HG02763 (cell line): ENCODE data around the gene ACSL1.

Source experiments
- ATAC-seq: cut with Tn5 transposase; IDR thresholded peaks from one replicate; pipeline ENCODE4 v1.9.1; 2021; ENCODE audit warnings: mild to moderate bottlenecking, moderate library complexity; ENCODE audit not compliant: unreplicated experiment

Gene ACSL1, protein sequence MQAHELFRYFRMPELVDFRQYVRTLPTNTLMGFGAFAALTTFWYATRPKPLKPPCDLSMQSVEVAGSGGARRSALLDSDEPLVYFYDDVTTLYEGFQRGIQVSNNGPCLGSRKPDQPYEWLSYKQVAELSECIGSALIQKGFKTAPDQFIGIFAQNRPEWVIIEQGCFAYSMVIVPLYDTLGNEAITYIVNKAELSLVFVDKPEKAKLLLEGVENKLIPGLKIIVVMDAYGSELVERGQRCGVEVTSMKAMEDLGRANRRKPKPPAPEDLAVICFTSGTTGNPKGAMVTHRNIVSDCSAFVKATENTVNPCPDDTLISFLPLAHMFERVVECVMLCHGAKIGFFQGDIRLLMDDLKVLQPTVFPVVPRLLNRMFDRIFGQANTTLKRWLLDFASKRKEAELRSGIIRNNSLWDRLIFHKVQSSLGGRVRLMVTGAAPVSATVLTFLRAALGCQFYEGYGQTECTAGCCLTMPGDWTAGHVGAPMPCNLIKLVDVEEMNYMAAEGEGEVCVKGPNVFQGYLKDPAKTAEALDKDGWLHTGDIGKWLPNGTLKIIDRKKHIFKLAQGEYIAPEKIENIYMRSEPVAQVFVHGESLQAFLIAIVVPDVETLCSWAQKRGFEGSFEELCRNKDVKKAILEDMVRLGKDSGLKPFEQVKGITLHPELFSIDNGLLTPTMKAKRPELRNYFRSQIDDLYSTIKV

DNA sequence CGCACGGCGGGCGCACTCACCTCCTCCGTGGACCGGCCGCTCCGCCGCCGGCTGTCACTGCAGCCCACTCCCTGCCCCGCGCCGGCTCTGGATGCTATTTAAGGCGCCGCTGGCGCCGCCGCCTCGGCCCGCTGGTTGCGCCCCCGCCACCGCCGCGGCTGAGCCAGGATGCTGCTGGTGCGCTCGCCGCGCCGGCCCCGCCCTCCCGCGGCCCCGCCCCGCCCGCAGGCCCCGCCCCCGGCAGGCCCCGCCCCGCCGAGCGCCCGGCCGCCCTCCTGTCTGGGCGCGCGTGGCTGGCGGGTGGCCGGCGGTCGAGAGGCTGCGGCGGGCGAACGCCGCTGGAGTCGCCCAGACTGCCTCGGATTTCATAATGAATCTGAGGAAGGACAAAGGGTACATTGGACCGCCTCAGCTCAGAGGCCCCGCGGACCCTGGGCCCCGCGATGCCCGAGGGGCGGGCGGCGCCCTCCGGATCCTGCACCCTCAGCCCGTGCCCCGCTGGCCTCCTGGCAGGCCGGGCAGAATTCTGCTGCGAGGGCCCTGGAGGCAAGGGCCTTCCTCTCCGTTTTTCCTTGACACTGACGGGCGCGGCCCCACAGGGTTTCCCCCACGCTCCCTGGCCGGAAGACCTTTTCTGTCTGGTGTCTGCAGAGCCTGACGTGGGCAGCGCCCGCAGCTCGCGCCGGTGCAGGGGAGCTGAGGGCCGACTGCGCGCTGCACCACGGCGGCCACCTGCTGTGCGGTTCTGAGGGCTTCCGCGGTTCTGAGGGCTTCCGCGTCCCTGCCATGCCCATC is at the start of gene ACSL1:
Gene ACSL1, minus strand, starts transcription at position 73 of the 795 bp plus-strand sequence. CDS start 22,454 bp downstream, outside the sequence.
- peak; percentile 67 for ATAC-seq

DNA sequence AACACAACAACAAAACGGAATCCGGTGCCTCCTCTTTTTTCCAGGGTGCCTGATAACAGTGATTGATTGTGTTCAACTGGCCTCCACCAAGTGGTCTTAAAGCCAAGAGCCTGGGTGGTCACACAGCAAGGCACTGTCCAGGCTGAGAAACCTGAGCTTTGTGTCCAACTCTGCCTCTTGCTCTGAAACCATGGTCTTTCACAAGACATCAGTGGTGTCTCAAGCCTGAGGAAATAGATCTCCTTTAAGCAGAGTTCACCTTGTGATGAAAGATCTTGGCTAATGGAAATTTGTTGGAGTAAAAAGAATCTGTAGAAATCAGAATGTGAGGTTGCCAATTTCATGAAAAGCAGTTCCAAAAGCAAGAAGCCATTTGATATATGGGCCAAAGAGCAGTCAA is 47.3 kb upstream of the ACSL1 start:
- no peak for ATAC-seq

DNA sequence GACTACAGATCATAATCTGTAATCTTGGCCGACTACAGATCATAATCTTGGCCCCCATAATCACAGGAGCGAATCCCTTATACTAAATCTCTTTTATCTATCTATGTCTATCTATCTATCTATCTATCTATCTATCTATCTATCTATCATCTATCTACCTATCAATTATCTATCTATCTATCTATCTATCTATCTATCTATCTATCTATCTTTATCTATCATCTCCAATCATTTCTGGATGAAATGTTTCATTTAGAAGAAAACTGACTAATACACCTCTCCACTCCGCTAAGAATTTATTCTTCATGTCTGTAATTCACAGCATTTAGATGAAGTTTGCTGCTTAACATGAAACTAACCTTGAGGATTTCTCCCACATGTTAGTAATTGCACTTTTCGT is 45.0 kb upstream of the ACSL1 start:
- ATAC-seq, result no peak

DNA sequence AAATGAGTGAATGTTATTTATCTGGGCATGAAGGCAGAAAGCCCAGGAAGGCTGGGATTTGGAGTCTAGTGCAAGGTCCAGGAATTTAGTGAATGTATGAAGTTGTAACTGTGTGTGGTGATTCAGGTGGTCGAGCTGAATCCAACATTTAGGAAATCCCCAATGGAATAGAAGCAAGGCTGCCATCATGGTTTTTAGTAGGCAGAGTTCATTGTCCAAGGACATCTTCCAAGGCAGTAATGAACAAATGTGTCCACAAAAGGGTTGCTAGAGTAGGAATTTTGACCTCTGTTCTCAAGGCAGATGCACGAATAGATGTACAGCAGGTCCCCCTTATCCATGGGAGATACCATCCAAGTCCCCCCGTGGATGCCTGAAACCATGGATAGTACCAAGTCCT is 42.9 kb upstream of the ACSL1 start:
- no peak for ATAC-seq

DNA sequence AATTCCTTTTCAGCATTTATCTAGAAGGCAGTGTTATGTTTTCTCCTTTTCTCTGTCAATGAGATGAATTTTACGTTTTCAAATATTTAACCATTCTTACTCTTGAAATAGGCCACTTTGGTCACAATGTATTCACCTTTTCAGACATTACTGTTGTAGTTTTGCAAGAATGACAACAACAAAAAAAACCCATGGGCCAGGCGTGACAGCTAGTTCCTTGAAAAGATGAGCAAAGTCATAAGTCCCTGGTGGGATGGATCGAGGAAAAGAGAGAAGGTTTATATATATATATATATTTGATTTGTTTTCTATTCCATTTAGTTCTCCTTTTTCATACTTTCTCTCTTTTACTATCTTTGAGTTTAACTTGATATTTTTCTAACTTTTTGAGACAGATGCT is 38.1 kb upstream of the ACSL1 start:
- ATAC-seq, result no peak

DNA sequence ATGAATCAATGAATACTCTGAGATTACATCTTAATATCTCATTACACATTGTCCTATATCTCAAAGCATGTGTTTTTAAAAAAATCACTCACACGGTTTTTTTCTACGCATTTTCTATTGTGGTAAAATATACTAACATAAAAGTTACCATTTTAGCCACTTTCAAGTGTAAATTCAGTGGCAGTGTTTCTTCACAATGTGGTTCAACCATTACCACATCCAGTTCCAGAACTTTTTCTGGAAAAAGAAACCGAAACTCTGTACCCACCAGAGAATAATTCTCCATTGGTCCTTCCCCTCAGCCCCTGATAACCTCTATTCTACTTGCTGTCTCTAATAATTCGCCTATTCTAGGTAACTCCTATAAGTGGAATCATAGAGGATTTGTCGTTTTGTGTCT is 35.3 kb upstream of the ACSL1 start:
- ATAC-seq, result no peak

DNA sequence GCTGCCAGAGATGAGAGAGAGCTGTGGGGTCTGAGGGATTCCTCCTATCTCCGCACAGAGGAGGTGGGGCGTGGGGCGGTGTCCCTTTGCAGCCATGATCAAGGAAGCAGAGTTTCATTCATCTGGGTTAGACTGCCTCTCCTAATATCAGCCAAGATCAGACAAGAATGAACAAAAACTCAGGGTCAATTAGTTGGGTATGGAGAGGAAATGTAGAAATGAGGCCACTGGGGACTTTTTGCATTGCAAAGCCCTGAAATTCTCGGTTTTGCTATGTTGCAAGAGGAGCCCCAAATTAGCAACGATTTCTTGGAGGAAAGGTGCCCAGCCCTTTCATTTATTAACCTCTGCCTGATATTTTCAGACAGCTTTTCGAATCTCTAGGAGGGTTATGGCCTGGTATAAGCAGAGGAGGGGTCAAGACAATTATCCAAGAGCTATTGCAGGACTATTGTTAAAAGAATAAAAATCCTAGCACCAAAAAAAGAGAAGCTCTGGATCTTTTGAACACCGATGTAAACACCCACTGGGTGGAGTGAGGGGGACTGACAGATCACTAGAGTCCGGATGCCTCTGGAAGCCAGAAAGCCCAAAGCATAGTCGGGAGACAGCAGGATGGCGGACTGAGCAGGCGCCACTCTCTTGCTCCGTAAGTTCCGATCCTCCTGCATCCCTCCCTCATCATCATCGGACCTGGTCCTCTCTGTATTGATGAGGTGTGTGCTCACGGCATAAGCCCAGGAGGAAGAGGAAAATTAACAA is 34.4 kb upstream of the ACSL1 start:
- peak; percentile 66 for ATAC-seq

DNA sequence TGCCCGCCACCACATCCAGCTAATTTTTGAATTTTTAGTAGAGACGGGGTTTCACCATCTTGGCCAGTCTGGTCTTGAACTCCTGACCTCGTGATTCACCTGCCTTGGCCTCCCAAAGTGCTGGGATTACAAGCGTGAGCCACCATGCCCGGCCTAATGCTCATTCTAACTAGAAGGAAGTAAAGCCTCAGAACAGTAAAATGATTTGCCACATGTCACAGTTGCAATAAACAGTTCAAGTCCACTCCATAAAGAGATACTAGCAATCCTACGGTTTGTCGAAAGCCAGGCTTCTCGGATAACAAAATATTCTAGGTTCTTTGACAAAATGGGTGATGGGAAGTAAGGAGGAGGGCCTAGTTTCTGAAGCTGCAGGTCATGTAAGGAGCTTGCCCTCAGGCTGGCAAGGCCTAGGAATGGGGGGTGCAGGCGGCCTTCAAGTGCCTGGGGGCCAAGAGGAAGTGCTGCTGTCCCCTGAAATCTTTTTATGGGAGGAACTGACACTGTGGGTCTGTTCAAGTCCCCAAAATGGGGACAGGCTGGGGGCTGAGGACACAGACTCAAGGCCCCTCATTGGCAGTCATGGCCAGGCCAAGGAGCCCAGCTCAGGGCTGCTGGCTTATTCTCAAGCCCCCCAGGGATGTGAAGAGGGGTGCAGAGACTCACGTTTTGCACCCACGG is 31.8 kb upstream of the ACSL1 start:
- ATAC-seq, result no peak

DNA sequence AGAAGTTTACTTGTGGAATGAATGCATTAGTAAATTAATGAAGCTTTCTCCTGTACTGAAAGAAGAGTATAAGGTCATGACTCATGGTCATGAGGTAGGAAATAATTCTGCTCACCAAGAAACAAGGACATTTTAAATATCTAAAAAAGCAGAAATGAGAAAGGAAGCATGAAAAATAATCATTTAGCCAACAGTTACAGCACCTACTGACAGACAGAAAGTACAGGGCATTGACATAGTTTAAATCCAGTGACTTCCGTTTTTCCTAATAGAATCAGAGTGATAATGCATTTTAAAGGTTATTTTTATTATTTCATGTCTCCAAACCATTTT is 30.5 kb upstream of the ACSL1 start:
- ATAC-seq, result no peak

DNA sequence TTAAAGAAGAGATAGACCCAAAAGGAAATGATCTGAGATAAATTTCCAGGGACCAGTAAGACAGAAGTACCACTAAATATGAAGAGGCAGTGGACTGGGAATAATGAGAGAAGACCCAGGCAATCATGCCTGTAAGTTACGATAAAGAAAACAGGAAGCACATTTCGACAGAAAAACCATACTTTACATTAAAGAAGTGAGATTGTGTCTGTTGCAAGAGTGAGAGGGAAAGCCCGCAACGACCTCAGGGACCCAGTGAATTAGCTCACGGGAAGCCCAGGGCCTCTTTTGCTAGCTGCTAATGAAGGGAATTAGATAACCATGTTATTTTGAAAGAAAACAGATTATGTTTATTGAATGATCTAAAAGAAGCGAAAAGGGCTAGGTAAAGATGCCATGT is 28.9 kb upstream of the ACSL1 start:
- no peak for ATAC-seq

DNA sequence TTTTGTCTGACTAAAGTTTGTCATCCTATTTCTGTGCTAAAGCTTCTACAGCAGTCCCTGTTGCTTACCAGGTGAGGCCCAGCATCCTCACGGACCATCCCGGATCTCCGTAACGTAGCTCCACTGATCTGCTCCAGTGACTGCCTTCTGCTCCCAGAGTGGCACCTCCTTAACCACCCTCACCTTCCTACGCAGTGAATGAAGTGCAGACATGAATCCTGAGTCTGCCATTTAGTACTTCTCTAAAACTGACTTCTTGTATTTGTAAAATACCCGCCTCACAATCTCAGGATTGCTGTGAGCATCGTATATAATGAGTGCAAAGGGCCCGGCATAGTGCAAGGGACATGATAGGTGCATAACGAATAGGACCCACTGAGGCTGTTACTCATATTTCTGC is 27.7 kb upstream of the ACSL1 start:
- ATAC-seq, result no peak

DNA sequence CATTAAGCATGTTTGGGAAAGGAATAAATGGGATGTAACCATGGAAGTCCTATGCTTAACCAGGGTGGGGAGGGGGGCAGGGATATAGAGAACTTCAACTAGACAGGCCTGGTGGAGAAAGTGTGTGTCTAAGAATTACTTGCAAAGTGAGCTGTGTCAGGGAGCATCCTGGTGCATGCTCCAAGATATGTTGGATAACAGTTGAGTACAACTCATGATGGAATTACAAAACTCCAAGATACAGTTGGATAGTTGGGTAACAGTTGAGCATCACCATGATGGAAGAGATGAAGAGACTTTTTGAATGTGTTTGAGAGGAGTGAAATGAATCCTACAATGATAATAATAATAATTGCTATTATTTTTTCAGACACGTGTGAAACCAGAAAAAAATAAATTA is 26.1 kb upstream of the ACSL1 start:
- no peak for ATAC-seq

DNA sequence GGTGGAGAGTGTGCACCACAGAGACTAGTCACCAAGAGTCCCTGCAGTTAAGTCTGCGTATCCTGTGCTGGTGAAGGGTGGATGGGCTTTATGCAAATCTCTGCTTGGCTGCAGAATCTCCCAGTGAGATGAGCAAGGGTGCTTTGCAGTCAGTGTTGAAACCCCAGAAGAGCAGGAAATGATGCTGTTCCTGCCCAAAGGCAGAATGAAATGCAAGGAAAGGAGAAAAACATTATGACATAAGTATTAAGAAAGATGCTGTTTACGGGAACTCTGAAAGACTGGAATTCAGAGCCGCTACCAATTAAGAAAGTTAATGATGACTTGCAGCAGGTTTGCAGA is 25.4 kb upstream of the ACSL1 start:
- ATAC-seq, result peak; percentile 67

DNA sequence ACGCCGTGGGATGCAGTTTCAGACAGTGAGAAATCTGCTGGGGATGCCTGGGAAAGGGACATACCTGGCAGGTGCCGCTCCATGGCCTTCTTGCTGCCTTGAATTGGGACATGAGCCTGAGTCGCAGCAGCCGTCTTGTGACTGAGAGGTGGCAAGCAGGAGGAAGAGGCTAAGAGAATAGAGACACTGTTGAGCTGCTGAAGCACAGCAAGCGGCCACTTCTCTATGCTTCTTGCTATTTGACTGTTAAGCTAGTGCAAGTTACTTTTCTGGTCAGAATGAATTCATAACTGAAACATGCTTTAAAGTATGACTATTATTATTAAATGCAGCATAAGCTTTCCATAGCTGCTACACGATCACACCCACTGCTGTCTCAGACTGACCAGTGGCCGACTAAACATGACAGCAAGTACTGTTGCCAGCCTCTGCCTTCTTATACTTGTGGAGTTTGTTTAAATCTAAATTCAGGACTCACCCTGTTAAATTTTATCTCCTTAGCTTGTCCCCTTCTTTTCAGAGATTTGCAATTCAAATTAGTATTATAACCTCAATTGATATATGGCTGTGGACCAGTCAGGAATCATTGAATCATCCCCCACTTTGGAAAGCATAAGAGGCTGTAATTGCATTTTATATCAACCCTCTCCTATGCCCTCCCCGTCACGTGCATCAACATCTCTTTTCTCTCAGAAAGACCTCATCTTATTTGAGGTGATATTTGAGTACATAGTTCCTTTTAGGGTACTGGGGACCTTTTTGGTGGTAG is 24.8 kb upstream of the ACSL1 start:
- peak; percentile 36 for ATAC-seq

DNA sequence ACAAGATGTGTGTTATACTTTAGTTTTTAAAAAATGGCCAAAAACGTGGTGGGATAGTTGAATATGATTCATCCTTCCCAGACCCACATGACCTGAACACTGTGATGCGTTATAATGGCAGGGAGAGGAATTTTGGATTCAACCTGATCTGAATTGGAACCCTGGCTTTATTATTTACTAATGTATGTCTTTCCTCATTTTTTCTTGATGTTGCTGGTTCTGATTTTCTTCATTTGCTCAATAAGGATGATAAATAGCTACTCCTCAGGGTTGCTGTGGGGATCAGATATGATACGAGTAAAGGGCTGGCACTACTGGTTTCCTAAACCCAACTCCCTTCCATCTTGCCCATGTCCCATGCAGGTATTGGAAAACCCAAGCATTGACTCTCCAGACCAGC is 24.2 kb upstream of the ACSL1 start:
- ATAC-seq, result no peak

DNA sequence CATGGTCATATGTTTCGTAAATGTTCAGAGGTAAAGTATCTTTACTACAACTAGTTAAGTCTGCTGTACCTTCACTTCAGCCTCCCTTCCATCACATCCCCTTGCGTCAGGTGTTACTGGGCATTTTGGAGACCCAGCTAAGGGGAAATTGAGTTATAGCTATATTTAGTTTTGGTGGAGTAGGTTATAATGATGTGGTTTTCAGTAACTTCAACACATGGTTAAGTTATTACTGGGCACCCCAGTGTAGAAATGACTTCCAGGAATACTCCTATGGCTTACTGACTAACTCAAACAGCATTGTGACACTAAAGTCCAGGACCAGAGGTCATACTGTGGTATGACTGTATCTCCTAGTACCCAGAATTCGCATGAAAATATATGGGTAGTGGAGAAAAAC is 23.4 kb upstream of the ACSL1 start:
- peak; percentile 26 for ATAC-seq

DNA sequence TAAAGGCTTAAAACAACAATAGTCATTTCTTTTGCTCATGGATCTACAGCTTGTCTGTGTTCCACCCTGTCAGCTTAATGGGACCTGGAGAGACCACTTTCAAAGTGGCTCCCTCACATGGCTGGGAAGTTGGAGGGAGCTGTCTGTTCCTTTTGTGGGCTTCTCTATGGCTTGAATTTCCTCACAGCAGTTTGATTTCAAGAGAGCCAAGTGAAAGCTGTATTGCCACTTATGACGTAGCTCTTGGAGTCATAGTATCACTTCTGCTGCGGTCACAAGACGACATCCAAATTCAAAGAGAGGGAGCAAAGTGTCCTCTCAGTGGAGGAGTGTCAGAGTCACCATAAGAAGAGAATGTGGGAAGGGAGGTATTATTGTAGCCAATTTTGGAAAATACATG is 22.7 kb upstream of the ACSL1 start:
- no peak for ATAC-seq

DNA sequence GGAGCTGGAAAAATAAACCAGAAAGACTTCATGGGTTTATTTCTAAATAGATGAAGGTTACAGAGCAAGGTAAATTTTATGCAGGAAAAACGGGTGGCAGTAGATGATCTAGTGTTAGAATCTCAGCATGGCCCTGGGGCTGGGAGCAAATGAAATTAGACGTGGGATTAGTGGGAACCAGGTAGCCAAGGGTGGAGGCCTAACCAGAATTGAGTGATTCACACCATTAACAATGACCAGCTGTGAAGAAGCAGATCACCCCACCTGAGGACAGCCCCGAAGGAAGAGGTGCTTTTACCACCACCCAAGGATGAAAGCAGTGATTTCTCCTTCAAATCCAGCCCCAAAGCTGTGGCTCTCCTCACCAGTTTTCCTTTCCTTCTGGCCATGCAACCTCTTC is 20.8 kb upstream of the ACSL1 start:
- ATAC-seq, result no peak

DNA sequence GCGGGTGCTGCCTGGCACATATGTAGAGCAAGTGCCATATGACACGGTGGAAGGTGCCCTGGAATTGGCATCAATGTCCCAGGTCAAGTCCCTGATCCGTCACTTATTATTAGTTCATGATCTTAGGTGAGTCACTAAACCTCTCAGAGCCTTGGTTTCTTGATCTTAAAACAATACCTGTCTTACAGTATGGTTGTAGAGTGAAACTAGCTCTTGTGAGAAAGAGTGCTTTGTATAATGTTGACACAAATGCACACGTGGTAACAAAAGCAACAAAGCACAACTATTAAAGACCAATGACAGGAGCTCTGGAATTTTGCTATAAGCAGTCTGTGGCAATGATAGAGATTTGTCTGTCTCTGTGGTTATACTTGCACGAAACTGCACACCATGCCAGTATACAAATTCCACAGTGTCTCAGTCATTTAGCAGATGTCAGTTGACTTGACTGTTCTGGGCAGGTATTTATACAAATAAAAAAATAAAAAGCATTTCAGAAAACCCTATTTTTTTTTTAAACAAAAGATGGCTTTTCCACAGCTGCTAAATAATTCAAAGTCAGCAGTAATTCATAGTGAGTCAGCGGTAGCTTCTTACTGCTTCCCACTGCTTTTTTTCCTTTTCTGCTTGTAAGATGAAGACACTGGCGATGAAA is 19.7 kb upstream of the ACSL1 start:
- ATAC-seq, result no peak
